ENCODE results near the gene ASTN2.

Gene ASTN2

DNA sequence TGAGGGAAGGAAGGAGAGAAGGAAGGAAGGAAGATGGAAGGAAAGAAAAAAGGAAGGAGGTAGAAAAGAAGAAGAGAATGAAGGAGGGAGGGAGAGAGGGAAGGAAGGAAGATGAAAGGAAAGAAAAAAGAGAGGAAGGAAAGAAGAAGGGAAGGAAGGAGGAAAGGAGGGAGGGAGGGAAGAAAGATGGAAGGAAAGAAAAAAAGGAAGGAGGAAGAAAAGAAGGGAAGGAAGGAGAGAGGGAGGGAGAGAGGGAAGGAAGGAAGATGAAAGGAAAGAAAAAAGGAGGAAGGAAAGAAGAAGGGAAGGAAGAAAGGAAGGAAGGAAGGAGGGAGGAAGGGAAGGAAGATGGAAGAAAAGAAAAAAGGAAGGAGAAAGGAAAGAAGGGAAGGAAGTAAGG lies 912.1 kb downstream of the ASTN2 start:
- Histone ChIP-seq H3K4me1 (ENCODE audit: insufficient read depth, low read length, severe bottlenecking) (no peaks in the 10 kb centered on the region), H3K4me3 (ENCODE audit: low read depth, low read length, poor library complexity, severe bottlenecking) (no peak overlapping the region), H2AFZ (ENCODE audit: low read length) (no peak overlapping the region), H3K9me2 (ENCODE audit: low read depth, low read length) (no peaks in the 10 kb centered on the region), H3K4me2 (ENCODE audit: low read length) (no peak overlapping the region), H3K27me3 (ENCODE audit: insufficient read depth, low read length) (no peaks in the 10 kb centered on the region), H3F3A (ENCODE audit: insufficient read depth, low read length) (no peaks in the 10 kb centered on the region), H3K9ac (ENCODE audit: low read length) (no peak overlapping the region), H3K79me2 (ENCODE audit: insufficient read depth, low read length) (no peaks in the 10 kb centered on the region), H3K9me3 (ENCODE audit: low read length) (no peaks in the 10 kb centered on the region), H4K20me1 (ENCODE audit: insufficient read depth, low read length) (no peaks in the 10 kb centered on the region), H3K36me3 (ENCODE audit: insufficient read depth, low read length) (no peaks in the 10 kb centered on the region), H3K27ac (ENCODE audit: low read depth, low read length, poor library complexity, severe bottlenecking) (no peak overlapping the region)
- TF ChIP-seq EZH2 (IDR thresholded peaks at IDR 0.05; ENCODE audit: borderline replicate concordance, low read length) (no peak), CTCF (IDR thresholded peaks at IDR 0.05; ENCODE audit: low read length) (no peak)

DNA sequence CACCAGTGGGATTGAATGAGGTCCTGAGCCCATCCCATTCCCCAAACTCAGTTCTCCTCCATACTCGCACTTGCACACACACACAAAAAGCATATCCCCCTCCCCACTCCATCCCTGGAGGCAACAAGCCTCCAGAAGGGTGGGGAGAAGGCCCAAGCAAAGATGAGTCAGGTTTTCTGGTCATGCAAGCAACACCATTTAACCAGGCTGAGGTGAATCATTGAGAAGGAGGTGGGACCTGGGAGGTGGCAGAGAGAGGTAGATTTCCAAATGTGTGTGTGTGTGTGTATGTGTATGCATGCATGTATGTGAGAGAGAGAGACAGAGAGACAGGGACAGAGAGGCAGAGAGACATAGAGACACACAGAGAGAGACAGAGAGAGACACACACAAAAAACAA lies 913.0 kb downstream of the ASTN2 start:
- Histone ChIP-seq H3K36me3 (ENCODE audit: insufficient read depth, low read length) (no peaks in the 10 kb centered on the region), H3K27ac (ENCODE audit: low read depth, low read length, poor library complexity, severe bottlenecking) (no peak overlapping the region), H3K79me2 (ENCODE audit: insufficient read depth, low read length) (no peaks in the 10 kb centered on the region), H2AFZ (ENCODE audit: low read length) (no peak overlapping the region), H3K4me2 (ENCODE audit: low read length) (no peak overlapping the region), H3K27me3 (ENCODE audit: insufficient read depth, low read length) (no peaks in the 10 kb centered on the region), H4K20me1 (ENCODE audit: insufficient read depth, low read length) (no peaks in the 10 kb centered on the region), H3K9ac (ENCODE audit: low read length) (no peak overlapping the region), H3F3A (ENCODE audit: insufficient read depth, low read length) (no peaks in the 10 kb centered on the region), H3K4me1 (ENCODE audit: insufficient read depth, low read length, severe bottlenecking) (no peaks in the 10 kb centered on the region), H3K9me3 (ENCODE audit: low read length) (no peaks in the 10 kb centered on the region), H3K9me2 (ENCODE audit: low read depth, low read length) (no peaks in the 10 kb centered on the region), H3K4me3 (ENCODE audit: low read depth, low read length, poor library complexity, severe bottlenecking) (no peak overlapping the region)
- TF ChIP-seq CTCF (IDR thresholded peaks at IDR 0.05; ENCODE audit: low read length) (no peak), EZH2 (IDR thresholded peaks at IDR 0.05; ENCODE audit: borderline replicate concordance, low read length) (no peak)

DNA sequence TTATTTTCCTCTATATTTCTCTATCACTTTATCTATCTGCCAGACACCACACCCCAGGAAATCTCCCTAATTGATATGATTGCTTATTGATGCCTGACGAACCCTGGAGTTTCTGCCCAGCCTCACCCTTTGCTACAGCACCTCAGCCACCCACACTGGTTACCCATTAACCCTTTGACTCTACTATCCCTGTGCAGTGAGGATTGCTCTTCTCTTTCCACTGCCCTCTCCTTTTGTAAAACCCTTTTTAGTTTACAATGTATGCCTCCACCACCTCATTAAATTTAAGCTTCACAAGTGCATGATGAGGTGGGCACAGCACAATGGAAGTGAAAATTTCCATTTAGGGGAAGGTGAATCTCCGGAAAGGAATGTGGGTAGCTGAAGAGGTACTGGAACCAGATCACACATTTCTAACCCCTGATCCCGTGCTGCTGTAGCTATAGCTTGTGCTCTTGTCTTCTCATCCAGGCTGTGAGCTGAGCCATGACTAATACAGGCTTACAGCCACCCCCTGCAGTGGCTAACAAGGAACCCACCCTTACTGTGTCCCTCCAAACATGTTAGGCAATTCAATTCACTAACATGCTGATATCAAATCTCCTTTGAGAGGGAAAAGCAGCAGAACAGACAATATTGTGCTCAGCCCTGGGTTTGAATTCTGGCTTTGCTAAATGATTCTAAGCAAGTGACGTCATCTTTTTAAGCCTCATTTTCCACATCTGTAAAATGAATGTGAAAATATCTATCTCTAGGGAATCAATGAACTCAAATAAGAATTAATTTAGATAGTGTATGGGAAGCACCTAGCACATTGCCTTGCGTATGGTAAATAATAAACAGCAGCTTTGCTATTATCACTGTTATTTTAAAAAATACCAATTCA lies 914.6 kb downstream of the ASTN2 start:
- H3K4me1 ChIP-seq (ENCODE audit: insufficient read depth, low read length, severe bottlenecking), result no peaks in the 10 kb centered on the region
- no peaks in the 10 kb centered on the region for H3F3A ChIP-seq (ENCODE audit: insufficient read depth, low read length)
- H3K36me3 ChIP-seq (ENCODE audit: insufficient read depth, low read length), result no peaks in the 10 kb centered on the region
- H3K27ac ChIP-seq (ENCODE audit: low read depth, low read length, poor library complexity, severe bottlenecking), result no peak overlapping the region
- H3K4me3 ChIP-seq (ENCODE audit: low read depth, low read length, poor library complexity, severe bottlenecking), result no peak overlapping the region
- H3K27me3 ChIP-seq (ENCODE audit: insufficient read depth, low read length), result no peaks in the 10 kb centered on the region
- no peaks in the 10 kb centered on the region for H3K9me3 ChIP-seq (ENCODE audit: low read length)
- H3K9me2 ChIP-seq (ENCODE audit: low read depth, low read length), result no peaks in the 10 kb centered on the region
- TF ChIP-seq EZH2 (IDR thresholded peaks at IDR 0.05; ENCODE audit: borderline replicate concordance, low read length) (no peak), CTCF (IDR thresholded peaks at IDR 0.05; ENCODE audit: low read length) (no peak)
- H3K4me2 ChIP-seq (ENCODE audit: low read length), result no peak overlapping the region
- H2AFZ ChIP-seq (ENCODE audit: low read length), result no peak overlapping the region
- no peaks in the 10 kb centered on the region for H4K20me1 ChIP-seq (ENCODE audit: insufficient read depth, low read length)
- H3K79me2 ChIP-seq (ENCODE audit: insufficient read depth, low read length), result no peaks in the 10 kb centered on the region
- no peak overlapping the region for H3K9ac ChIP-seq (ENCODE audit: low read length)

All from OCI-LY1 (cell line).